Motor neuron (in vitro differentiated cells): ENCODE results near the gene ULK1. TPM values are rescaled to one million over a fixed set of nuclear protein-coding genes. Genes with fewer than 3 reads are reported as not detected.
"Not testable (repeated sequence)": the region's sequence is repeated elsewhere in the genome, so short reads cannot be mapped to it uniquely, and the experiment has no call there.

Experiments used
- ATAC-seq, 8 experiments: fragments of 200-7000 bp; cut with Tn5 transposase; replicated peaks in 6 of 8; 2 replicates each; pipeline ENCODE4 v1.8.0; 2021; ENCODE audit warnings: mild to moderate bottlenecking in 8 of 8, moderate library complexity in 8 of 8
- H3K27ac ChIP-seq, 2 donors: fragments of 250-450 bp; sonication (Bioruptor Pico); 2 replicates each; pipeline ENCODE4 v1.9.0; 2021; ENCODE audit warnings: antibody characterized with exemption in 2 of 2, mild to moderate bottlenecking in 2 of 2, moderate library complexity in 1 of 2
- H3K4me1 ChIP-seq, 2 donors: fragments of 250-450 bp; sonication (Bioruptor Pico); replicated peaks in 1 of 2; 2 replicates each; pipeline ENCODE4 v1.6.1; 2021; ENCODE audit warnings: antibody characterized with exemption in 2 of 2, mild to moderate bottlenecking in 2 of 2, moderate library complexity in 1 of 2
- H3K4me3 ChIP-seq, 5 donors: fragments of 250-450 bp; sonication (Bioruptor Pico); 2 replicates each; pipeline ENCODE4 v1.9.0; 2021; ENCODE audit warnings: antibody characterized with exemption in 5 of 5, mild to moderate bottlenecking in 5 of 5, moderate library complexity in 4 of 5
- WGBS, 10 experiments: fragments of 450-650 bp; shearing (Covaris generic); methylation state at CpG; one replicate each; pipeline ENCODE4 v1.0.0; 2022; 5-methylcytosine and 5-hydroxymethylcytosine counted together
- in situ Hi-C, 9 experiments: fragments of 400-800 bp; cut with MboI; loops; one replicate each; pipeline ENCODE4 v1.15.0; 2021; ENCODE audit warnings: low sequenced_read_pairs in 9 of 9, low pct_unique_long_range_greater_than_20kb in 2 of 9; ENCODE audit not compliant: unreplicated experiment in 9 of 9
- total RNA-seq, 8 experiments: library from RNA; unstranded; fragments of 300-600 nt; gene quantifications; 2 replicates each; pipeline versions ENCODE4 v1.2.3 to v1.2.4, GENCODE V29; 2022

The ULK1 gene
- total RNA-seq, 8 experiments from 2014 or later = 9.8 to 37.9 (median 20.1) TPM

DNA sequence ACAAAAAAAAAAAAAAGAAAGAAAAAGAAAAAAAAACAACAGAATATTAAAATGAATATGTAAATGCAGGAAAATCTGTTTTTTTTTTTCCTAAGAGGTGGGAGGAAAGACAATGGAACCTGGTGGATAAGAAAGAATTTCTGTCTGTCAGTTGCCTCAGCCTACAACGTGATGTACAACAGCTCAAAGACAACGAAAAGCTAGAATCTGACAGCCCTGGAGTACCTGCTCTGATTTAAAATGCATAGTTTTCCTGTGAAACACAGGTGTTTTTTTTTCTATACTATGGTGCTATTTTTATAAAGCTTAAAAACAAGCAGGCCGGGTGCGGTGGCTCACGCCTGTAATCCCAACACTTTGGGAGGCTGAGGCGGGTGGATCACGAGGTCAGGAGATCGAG lies 30.0 kb upstream of the ULK1 start:
- Histone ChIP-seq H3K4me1 (peaks cover 36% of the 10 kb centered on the region in 2 donors), H3K27ac (no peak overlapping the region), H3K4me3 (no peak overlapping the region)
- WGBS, 10 experiments = 46 to 98% (median 76%) methylated on average over 1 to 8 of the region's 8 CpGs; no CpG with 5 or more reads in 1 of the 10 experiments
- no peak for ATAC-seq
- in situ Hi-C loops = no loop called here

DNA sequence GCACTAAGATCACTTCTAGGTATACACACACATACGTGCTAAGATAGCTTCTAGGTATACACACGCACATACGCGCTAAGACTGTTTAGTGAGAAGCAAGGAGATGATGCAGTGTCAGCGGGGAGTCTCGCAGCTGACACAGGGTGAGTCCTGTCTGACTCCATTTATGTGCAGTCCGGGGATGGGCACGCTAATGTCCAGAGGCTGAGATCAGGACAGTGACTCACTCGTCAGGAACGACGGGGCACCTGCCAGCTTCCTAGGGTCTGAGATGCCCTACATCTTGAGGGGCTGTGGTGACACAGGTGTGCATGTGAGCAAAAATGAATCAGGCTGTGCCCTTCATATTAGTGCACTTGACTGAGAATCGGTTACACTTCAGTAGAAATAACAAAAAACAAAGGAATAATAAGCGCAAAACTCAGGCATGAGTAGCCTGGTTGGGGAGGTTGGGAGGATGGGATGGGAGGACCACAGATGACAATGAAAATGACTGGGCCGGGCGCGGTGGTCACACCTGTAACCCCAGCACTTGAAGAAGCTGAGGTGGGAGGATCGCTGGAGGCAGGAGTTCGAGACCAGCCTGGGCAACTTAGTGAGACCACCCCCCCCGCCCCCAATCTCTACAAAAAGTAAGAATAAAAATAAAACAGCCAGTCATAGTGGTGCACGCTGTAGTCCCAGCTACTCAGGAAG lies 29.1 kb upstream of the ULK1 start:
- ATAC-seq = peak in 1 of 8 experiments; percentile 7
- Histone ChIP-seq H3K4me1 (peaks cover 30 to 31% of the 10 kb centered on the region in 2 donors), H3K4me3 (no peak overlapping the region), H3K27ac (no peak overlapping the region)
- in situ Hi-C loops = no loop called here
- WGBS, 10 experiments = 57 to 100% (median 93%) methylated on average over 1 to 16 of the region's 20 CpGs

DNA sequence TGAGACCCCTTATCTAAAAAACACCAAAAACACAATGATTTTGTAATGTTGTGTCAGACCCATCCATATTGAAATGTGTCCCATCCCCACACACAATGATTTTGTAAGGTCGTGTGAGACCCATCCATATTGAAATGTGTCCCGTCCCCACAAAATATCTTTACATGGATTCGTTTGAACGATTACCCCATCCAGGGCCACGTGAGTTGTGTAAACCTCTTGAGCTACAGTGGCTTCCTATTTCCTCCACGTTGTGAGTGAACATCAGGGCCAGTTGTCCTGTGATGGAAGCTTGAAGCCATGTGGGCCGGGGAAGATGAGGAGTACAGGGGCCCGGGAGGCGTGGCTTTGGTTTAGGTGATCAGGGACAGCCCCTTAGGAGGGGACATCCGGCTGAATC lies 27.0 kb upstream of the ULK1 start:
- no peak for ATAC-seq
- Histone ChIP-seq H3K4me3 (no peak overlapping the region), H3K27ac (no peak overlapping the region), H3K4me1 (peaks cover 17% of the 10 kb centered on the region in 2 donors)
- 60 to 100% (median 84%) methylated on average over 1 to 10 of the region's 10 CpGs; no CpG with 5 or more reads in 3 of the 10 experiments for WGBS, 10 experiments
- in situ Hi-C loops = no loop called here

DNA sequence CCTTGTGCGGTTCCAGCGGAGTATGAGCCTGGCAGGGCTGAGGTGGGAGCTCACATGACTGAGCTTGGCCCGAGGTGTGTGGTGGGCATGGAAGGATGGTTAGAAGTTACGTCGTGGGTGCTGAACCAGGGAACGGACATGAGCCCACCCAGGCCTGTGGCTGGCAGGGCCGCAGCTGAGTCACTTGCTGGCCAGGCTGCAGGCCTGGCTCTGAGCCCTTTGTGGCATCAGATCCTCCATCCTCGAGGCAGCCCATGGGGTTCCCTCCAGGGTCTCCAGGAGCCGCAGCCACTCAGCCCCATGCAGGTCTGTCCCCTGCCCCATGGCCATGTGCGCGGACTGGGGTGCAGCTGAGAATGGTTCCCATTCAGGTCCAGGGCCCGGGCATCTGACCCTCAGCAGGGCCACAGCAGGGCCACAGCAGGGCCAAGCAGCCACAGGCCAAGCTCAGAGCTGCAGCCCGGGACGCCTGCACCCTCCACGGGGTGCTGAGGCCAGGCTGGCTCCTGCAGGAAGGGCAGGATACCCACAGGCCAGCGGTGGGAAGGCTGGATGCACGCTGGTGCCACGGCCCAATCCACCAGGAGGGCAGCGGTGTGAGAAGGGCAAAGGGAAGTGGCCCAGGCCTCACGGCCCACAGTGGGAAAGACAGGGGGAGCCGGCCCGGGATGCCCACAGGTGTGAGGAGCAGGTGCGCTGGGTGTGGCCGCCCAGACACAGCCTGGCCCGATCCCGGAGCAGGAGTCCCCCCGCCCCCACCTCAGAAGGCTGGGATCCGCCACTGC lies 26.3 kb upstream of the ULK1 start:
- peaks cover 10 to 11% of the 10 kb centered on the region in 2 donors for H3K4me1 ChIP-seq
- no peak for ATAC-seq
- 80 to 100% (median 95%) methylated on average over 1 to 6 of the region's 28 CpGs; no CpG with 5 or more reads in 4 of the 10 experiments for WGBS, 10 experiments
- in situ Hi-C loops = no loop called here
- H3K4me3 ChIP-seq = no peak overlapping the region
- no peak overlapping the region for H3K27ac ChIP-seq

DNA sequence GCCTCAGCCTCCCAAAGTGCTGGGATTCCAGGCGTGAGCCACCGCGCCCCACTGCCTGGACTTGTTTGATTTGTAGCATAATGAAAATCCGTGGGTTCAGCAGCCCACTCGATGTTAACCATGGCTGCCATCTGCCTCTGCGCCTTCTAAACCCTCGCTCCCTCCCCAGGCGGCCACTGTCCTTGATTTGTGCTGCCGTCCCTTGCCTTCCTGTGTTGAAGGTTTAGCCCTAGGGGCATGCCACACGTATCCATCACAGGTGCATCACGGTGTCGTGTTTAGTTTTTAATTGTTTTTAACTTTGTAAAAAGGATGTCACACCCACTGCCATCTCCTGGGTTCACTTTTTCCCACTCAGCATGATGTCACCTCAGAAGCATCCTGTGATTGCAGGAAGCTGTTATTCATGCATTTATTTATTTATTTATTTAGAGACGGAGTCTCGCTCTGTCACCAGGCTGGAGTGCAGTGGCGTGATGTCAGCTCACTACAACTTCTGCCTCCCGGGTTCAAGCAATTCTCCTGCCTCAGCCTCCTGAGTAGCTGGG lies 24.5 kb upstream of the ULK1 start:
- WGBS, 10 experiments = 4 to 96% (median 74%) methylated on average over 1 to 8 of the region's 16 CpGs; no CpG with 5 or more reads in 2 of the 10 experiments
- no peak overlapping the region for H3K4me3 ChIP-seq
- H3K4me1 ChIP-seq = no peaks in the 10 kb centered on the region
- no peak overlapping the region for H3K27ac ChIP-seq
- in situ Hi-C loops = no loop called here
- peak; percentile 52 to 78 (median 70) for ATAC-seq

DNA sequence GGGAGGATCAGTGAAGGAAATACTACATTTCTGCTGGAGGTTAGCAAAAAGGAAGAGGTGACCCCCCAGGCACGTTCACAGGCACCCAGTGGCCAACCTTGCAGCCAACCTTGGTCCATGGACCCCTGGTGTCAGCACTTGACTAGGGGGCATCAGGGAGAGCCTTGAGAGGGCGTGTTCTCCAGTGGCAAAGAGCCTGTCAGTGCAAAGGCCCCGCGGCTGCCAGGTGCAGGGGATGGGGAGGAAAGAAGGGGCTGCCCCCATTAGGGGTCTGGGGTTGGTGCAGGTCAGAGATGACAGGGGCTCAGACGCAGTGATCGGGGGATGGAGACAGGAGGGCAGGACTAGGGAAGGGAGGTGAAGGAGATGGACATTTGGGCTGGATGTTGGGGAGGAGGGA lies 22.7 kb upstream of the ULK1 start:
- 80 to 100% (median 100%) methylated on average over 1 of the region's 6 CpGs; no CpG with 5 or more reads in 7 of the 10 experiments for WGBS, 10 experiments
- no peaks in the 10 kb centered on the region for H3K4me1 ChIP-seq
- H3K4me3 ChIP-seq = no peak overlapping the region
- no peak for ATAC-seq
- in situ Hi-C loops = no loop called here
- H3K27ac ChIP-seq = no peak overlapping the region

DNA sequence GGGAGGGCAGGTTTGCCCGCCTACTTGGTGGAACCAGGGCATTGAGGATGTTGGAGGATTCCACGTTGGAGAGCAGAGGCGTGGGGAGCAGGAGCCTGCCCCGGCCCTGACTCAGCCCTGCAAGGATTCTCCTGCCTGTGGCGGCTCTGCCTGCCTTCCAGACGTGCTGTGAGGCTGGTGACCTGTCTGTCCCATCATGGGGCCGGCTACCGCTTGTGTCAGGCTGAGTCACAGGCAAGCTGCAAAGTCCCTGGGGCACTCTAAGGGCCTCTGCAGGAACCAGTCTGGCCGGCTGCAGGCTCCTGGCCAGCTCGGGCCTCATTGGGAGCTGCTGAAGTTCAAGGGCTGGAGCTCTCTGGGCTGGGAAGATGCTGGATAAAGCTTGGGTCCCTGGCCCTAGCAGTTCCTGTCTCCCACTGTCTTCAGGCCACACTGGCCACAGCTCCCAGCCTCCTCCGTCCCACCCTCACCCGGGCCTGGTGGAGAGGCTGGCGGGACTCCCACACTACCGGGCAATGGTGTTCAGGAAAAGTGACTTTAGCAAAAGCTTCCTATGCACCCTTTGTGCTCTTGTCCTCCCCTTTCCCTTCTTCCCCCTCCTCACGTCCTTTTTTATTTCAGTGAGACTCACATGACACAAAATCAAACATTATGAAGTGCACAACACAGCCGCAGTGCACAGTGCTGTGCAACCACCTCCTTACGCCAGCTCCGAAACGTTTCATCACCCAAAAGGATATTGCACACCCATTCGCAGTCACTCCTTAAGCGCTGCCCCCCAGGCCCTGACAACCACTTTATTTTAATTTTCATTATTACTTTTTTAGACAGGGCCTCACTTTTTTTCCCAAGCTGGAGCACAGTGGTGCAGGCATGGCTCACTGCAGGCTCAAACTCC lies 22.0 kb upstream of the ULK1 start:
- 41 to 100% (median 79%) methylated on average over 2 to 13 of the region's 21 CpGs; no CpG with 5 or more reads in 2 of the 10 experiments for WGBS, 10 experiments
- no peak overlapping the region for H3K4me3 ChIP-seq
- in situ Hi-C loops = no loop called here
- no peaks in the 10 kb centered on the region for H3K4me1 ChIP-seq
- peak; percentile 41 to 95 (median 92) for ATAC-seq
- no peak overlapping the region for H3K27ac ChIP-seq

DNA sequence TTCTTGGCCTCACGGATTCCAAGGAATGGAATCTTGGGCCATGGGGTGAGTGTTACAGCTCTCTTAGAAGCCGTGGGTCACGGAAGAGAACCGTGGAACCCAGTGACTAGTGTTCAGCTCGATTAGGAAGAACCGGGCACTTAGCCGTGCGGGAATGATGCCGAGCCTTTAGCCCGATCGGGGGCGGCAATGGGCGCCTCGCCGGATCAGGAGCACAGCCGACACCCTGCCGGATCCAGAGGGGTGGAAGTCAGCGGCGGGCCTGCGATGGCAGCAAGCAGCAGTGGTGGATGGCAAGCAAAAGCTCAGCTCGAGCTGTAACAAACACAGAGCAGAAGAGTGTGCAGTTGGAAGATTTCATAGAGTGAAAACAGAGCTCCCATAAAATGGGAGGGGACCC lies 21.1 kb upstream of the ULK1 start:
- no peak overlapping the region for H3K4me3 ChIP-seq
- H3K4me1 ChIP-seq = peaks cover 0 to 5% of the 10 kb centered on the region in 2 donors
- WGBS, 10 experiments = 80 to 94% (median 87%) methylated on average over 3 to 13 of the region's 21 CpGs; no CpG with 5 or more reads in 5 of the 10 experiments
- no peak overlapping the region for H3K27ac ChIP-seq
- in situ Hi-C loops = no loop called here
- no peak for ATAC-seq

DNA sequence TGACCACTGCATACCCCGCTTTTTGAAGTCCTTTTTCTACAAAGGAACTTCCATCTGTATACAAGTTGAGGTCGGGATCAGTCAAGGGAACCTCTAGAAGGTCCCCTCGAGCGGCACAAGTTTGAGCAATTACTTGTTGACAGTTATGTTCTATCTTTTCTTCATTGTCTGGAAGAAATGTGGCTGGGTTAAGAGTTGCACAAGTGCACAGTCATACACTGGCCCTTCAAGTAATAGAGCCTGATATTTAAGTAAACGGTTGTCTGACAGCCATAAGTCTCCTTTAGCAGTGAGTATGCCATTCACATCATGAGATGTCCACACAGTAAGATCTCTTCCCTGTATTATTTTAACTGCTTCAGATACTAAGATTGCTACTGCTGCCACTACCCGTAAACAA lies 19.4 kb upstream of the ULK1 start:
- WGBS, 10 experiments = 70 to 100% (median 87%) methylated on average over 1 to 4 of the region's 6 CpGs; no CpG with 5 or more reads in 3 of the 10 experiments
- H3K4me1 ChIP-seq, H3K27ac ChIP-seq, in situ Hi-C loops, H3K4me3 ChIP-seq, ATAC-seq: not testable (repeated sequence)

DNA sequence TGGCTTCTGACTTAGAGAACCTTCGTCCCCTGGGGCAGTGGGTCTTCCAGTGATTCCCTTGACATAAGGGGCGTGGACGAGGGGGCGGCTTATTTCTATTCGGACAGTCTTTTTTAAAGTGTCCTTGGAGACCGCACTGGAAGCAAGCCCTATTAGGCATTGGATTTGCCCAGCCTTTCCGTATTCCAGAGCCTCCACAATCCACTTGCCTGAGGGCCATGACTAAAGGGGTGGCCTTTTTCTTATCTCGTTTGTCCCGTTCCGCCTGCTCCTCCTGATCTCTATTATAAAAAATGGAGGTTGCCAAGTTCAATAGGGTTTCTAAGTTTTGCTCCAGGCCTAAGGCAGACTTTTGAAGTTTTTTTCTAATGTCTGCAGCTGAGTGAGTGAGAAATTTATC lies 17.2 kb upstream of the ULK1 start:
- 85 to 96% (median 89%) methylated on average over 3 to 8 of the region's 10 CpGs; no CpG with 5 or more reads in 5 of the 10 experiments for whole genome bisulfite sequencing, 10 experiments
- H3K27ac ChIP-seq, H3K4me3 ChIP-seq, ATAC-seq, H3K4me1 ChIP-seq, in situ Hi-C loops: not testable (repeated sequence)

DNA sequence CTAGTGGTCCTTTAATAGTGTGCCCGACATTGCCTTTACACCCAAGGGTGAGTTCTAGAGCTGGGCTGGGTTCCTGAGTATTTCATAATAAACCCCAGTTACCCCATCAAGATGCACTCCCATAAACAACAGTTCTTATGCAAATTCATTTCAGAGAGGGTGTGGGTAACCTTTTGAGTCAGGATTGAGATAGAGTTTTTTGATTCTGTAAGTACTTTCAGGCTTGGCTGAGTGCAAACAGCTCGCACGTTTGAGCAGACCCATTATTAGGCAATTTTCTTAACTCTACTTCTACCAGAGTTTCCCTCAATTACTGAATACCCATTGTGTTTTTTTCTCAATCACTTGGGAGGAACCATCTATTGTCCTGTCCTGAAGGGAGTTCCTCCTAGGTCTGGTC lies 16.0 kb upstream of the ULK1 start:
- H3K4me3 ChIP-seq, H3K27ac ChIP-seq, ATAC-seq, in situ Hi-C loops, H3K4me1 ChIP-seq: not testable (repeated sequence)
- WGBS, 10 experiments = 6 to 43% (median 20%) methylated on average over 2 to 3 of the region's 3 CpGs; no CpG with 5 or more reads in 1 of the 10 experiments

DNA sequence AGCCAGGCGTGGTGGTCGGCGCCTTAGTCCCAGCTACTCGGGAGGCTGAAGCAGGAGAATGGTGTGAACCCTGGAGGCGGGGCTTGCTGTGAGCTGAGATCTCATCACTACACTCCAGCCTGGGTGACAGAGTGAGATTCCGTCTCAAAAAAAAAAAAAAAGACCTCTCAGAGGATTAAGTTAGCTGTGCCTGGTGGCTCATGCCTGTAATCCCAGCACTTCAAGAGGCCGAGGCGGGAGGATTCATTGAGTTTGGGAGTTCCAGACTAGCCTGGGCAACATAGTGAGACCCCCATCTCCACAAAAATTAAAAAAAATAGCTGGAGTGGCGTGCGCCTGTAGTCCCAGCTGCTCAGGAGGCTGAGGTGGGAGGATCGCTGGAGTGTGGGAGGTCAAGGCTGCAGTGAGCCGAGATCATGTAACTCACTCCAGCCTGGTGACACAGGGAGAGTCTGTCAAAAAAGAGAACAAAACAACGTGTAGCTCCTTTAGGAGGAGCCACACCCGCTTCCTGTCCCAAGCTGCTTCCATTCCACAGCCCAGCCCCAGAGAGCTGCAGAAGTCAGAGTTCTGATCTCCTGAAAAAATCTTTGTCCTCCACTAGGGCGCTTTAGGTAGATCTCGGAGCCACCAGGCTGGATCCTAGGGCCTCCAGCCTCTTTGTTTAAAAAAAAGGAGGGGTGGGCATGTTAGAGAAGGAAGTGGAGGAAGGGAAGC lies 11.5 kb upstream of the ULK1 start:
- H3K4me3 ChIP-seq = no peak overlapping the region
- H3K4me1 ChIP-seq = peaks cover 0 to 4% of the 10 kb centered on the region in 2 donors
- in situ Hi-C loops = no loop called here
- WGBS, 10 experiments = 40 to 93% (median 83%) methylated on average over 1 to 12 of the region's 16 CpGs; no CpG with 5 or more reads in 4 of the 10 experiments
- no peak overlapping the region for H3K27ac ChIP-seq
- peak in 4 of 8 experiments; percentile 36 to 86 (median 74) for ATAC-seq
